Neural cell (in vitro differentiated cells): ENCODE measurements around the gene LRRTM2. TPM values are rescaled to one million over a fixed set of nuclear protein-coding genes. Genes with fewer than 3 reads are reported as not detected.
"Not testable (repeated sequence)": the region's sequence is repeated elsewhere in the genome, so short reads cannot be mapped to it uniquely, and the experiment has no call there.

Source experiments
- H2AFZ ChIP-seq: fragments of 200-600, 300-800 bp; sonication (generic), shearing (Covaris generic); 2 replicates; pipeline ENCODE4 v1.6.0; 2014; ENCODE audit warnings: low read depth, mild to moderate bottlenecking, antibody characterized with exemption, low read length, moderate library complexity
- H3F3A ChIP-seq: fragments of 200-600 bp; shearing (Covaris generic); 2 replicates; pipeline ENCODE4 v1.6.1; 2016; ENCODE audit warnings: mild to moderate bottlenecking, moderate library complexity, mixed read lengths, antibody characterized with exemption, low read length; ENCODE audit not compliant: insufficient read depth, poor library complexity, severe bottlenecking
- H3K27ac ChIP-seq: fragments of 200-600, 300-800 bp; sonication (generic), shearing (Covaris generic); 2 replicates; pipeline ENCODE4 v1.5.1; 2014; ENCODE audit warnings: mild to moderate bottlenecking, low read length, moderate library complexity
- H3K27me3 ChIP-seq: fragments of 300-800, 200-600 bp; sonication (generic), shearing (Covaris generic); 2 replicates; pipeline ENCODE4 v1.6.0; 2014; ENCODE audit warnings: mild to moderate bottlenecking, low read depth, low read length, moderate library complexity; ENCODE audit not compliant: insufficient read depth
- H3K36me3 ChIP-seq: fragments of 300-800, 200-600 bp; sonication (generic), shearing (Covaris generic); 2 replicates; pipeline ENCODE4 v1.5.1; 2014; ENCODE audit warnings: mild to moderate bottlenecking, antibody characterized with exemption, low read length, moderate library complexity; ENCODE audit not compliant: insufficient read depth
- H3K4me2 ChIP-seq: fragments of 300-800, 200-600 bp; sonication (generic), shearing (Covaris generic); 2 replicates; pipeline ENCODE4 v1.6.0; 2014; ENCODE audit warnings: mild to moderate bottlenecking, low read length
- H3K4me3 ChIP-seq: fragments of 300-800, 200-600 bp; sonication (generic), shearing (Covaris generic); 2 replicates; pipeline ENCODE4 v1.5.1; 2014; ENCODE audit warnings: mild to moderate bottlenecking, low read length, moderate library complexity
- H3K79me2 ChIP-seq: fragments of 200-600 bp; shearing (Covaris generic); replicated peaks from 2 replicates; pipeline ENCODE4 v1.6.0; 2014; ENCODE audit warnings: mild to moderate bottlenecking, low read length, moderate library complexity; ENCODE audit not compliant: insufficient read depth
- H3K9ac ChIP-seq: fragments of 300-800, 200-600 bp; sonication (generic), shearing (Covaris generic); 2 replicates; pipeline ENCODE4 v1.6.1; 2016; ENCODE audit warnings: mild to moderate bottlenecking, low read length, mixed read lengths
- H3K9me2 ChIP-seq: fragments of 200-600 bp; shearing (Covaris generic); 2 replicates; pipeline ENCODE4 v1.6.1; 2016; ENCODE audit warnings: mild to moderate bottlenecking, low read length, mixed read lengths; ENCODE audit not compliant: insufficient read depth
- H3K9me3 ChIP-seq: fragments of 200-600, 300-800 bp; sonication (generic), shearing (Covaris generic); 2 replicates; pipeline ENCODE4 v1.6.1; 2016; ENCODE audit warnings: mild to moderate bottlenecking, mixed run types, low read length, moderate library complexity, mixed read lengths
- H4K20me1 ChIP-seq: fragments of 200-600 bp; shearing (Covaris generic); 2 replicates; pipeline ENCODE4 v1.6.1; 2016; ENCODE audit warnings: mild to moderate bottlenecking, mixed run types; ENCODE audit not compliant: insufficient read depth
- CTCF ChIP-seq: fragments of 450-650 bp; IDR thresholded peaks from 2 replicates; pipeline ENCODE4 v1.5.1; 2014; ENCODE audit warnings: antibody characterized with exemption, mild to moderate bottlenecking, moderate library complexity; ENCODE audit not compliant: poor library complexity, severe bottlenecking
- EP300 ChIP-seq: fragments of 450-650 bp; conservative IDR thresholded peaks from 2 replicates; pipeline ENCODE4 v1.6.1; 2014; ENCODE audit warnings: antibody characterized with exemption, mild to moderate bottlenecking, moderate library complexity; ENCODE audit not compliant: poor library complexity, severe bottlenecking
- EZH2 ChIP-seq: fragments of 200-600, 300-800 bp; shearing (Covaris generic), sonication (generic); IDR thresholded peaks from 2 replicates; pipeline ENCODE4 v1.6.1; 2014; ENCODE audit warnings: antibody characterized with exemption, low read length, borderline replicate concordance, mild to moderate bottlenecking; ENCODE audit not compliant: insufficient read depth, poor library complexity, severe bottlenecking
- MXI1 ChIP-seq: fragments of 450-650 bp; conservative IDR thresholded peaks from 2 replicates; pipeline ENCODE4 v1.6.1; 2014; ENCODE audit warnings: antibody characterized with exemption, mild to moderate bottlenecking; ENCODE audit not compliant: poor library complexity, severe bottlenecking
- POLR2AphosphoS5 ChIP-seq: IDR thresholded peaks from 2 replicates; pipeline ENCODE4 v1.6.1; 2012
- RAD21 ChIP-seq: fragments of 450-650 bp; conservative IDR thresholded peaks from 2 replicates; pipeline ENCODE4 v1.6.1; 2014; ENCODE audit warnings: antibody characterized with exemption, mild to moderate bottlenecking, moderate library complexity
- REST ChIP-seq: IDR thresholded peaks from 2 replicates; pipeline ENCODE4 v1.6.1; 2012; ENCODE audit warnings: borderline replicate concordance
- SMC3 ChIP-seq: fragments of 450-650 bp; conservative IDR thresholded peaks from 2 replicates; pipeline ENCODE4 v1.6.1; 2014; ENCODE audit warnings: antibody characterized with exemption, mild to moderate bottlenecking, moderate library complexity; ENCODE audit not compliant: poor library complexity
- TAF1 ChIP-seq: IDR thresholded peaks from 2 replicates; pipeline ENCODE4 v1.6.1; 2012; ENCODE audit warnings: low read depth
- polyA plus RNA-seq: library from polyadenylated mRNA; depleted of rRNA; stranded (reverse); fragments of >200 nt; gene quantifications from 2 replicates; pipeline ENCODE4 v1.2.3, GENCODE V29; 2014

Gene LRRTM2
- polyA plus RNA-seq, 1 donor from 2014 or later, result 5.9 TPM

- Histone ChIP-seq H3K36me3 (no peaks in the 10 kb centered on the region), H3K9me2 (no peaks in the 10 kb centered on the region), H3K9ac (no peak overlapping the region), H3K4me3 (no peak overlapping the region), H3K27me3 (no peaks in the 10 kb centered on the region), H3F3A (no peaks in the 10 kb centered on the region), H3K79me2 (peaks cover 13% of the 10 kb centered on the region), H3K27ac (no peak overlapping the region), H3K4me2 (no peak overlapping the region), H4K20me1 (no peaks in the 10 kb centered on the region), H3K9me3 (no peaks in the 10 kb centered on the region), H2AFZ (no peak overlapping the region)
- TF ChIP-seq CTCF (no peak), POLR2AphosphoS5 (no peak), MXI1 (no peak), RAD21 (no peak), TAF1 (no peak), SMC3 (no peak), EP300 (no peak), REST (no peak), EZH2 (no peak)
These were observed 35.0 kb downstream of the LRRTM2 start for GRCh38 chr5:138840103-138840502.

GRCh38 chr5:138837160-138837559 is 38.0 kb downstream of the LRRTM2 start:
- H3K9ac ChIP-seq, result no peak overlapping the region
- no peaks in the 10 kb centered on the region for H3F3A ChIP-seq
- peaks cover 13% of the 10 kb centered on the region for H3K79me2 ChIP-seq
- H3K9me2 ChIP-seq, result no peaks in the 10 kb centered on the region
- no peaks in the 10 kb centered on the region for H3K27me3 ChIP-seq
- H4K20me1 ChIP-seq, result no peaks in the 10 kb centered on the region
- H2AFZ ChIP-seq, result no peak overlapping the region
- no peaks in the 10 kb centered on the region for H3K9me3 ChIP-seq
- no peak overlapping the region for H3K4me3 ChIP-seq
- no peaks in the 10 kb centered on the region for H3K36me3 ChIP-seq
- TF ChIP-seq MXI1 (no peak), SMC3 (no peak), RAD21 (no peak), TAF1 (no peak), EZH2 (no peak), CTCF (no peak), REST (no peak), EP300 (no peak), POLR2AphosphoS5 (no peak)
- H3K27ac ChIP-seq, result no peak overlapping the region
- no peak overlapping the region for H3K4me2 ChIP-seq

- not testable (repeated sequence) for H3K9ac ChIP-seq, H3F3A ChIP-seq, H3K79me2 ChIP-seq, H3K9me3 ChIP-seq, H3K4me3 ChIP-seq, H3K36me3 ChIP-seq, H4K20me1 ChIP-seq, H3K4me2 ChIP-seq, H2AFZ ChIP-seq, H3K27me3 ChIP-seq, H3K27ac ChIP-seq, H3K9me2 ChIP-seq
These were observed 40.3 kb downstream of the LRRTM2 start for GRCh38 chr5:138834853-138835252.
